Calu3 (cell line): Measurements from ENCODE around the gene PTPRG. TPM values are rescaled to one million over a fixed set of nuclear protein-coding genes. Genes with fewer than 3 reads are reported as not detected.

Experiments used
- BruUV-seq: library from RNA; stranded (reverse); fragments of 400-500 nt; replicated peaks from 2 replicates; lab custom pipeline; 2021; lab: Mats Ljungman, UMichigan
- CTCF ChIA-PET: fragments of 300-600 bp; sonication (Branson Sonifier 250); formaldehyde crosslinking; loops from one replicate; lab custom pipeline; 2022; ENCODE audit warnings: antibody characterized with exemption; lab: Charles Lee
- DNase-seq: peaks from one replicate; pipeline ENCODE4 v3.0.0; 2022
- H3K27ac Mint-ChIP-seq: one replicate; pipeline ENCODE4 v1.8.0; 2022; ENCODE audit warnings: mixed read lengths; ENCODE audit not compliant: unreplicated experiment
- H3K27me3 Mint-ChIP-seq: one replicate; pipeline ENCODE4 v1.8.0; 2022; ENCODE audit warnings: mixed read lengths; ENCODE audit not compliant: unreplicated experiment
- H3K36me3 Mint-ChIP-seq: one replicate; pipeline ENCODE4 v1.8.0; 2022; ENCODE audit warnings: mild to moderate bottlenecking, moderate library complexity, mixed read lengths; ENCODE audit not compliant: insufficient read depth, unreplicated experiment
- H3K4me1 Mint-ChIP-seq: one replicate; pipeline ENCODE4 v1.8.0; 2022; ENCODE audit warnings: mild to moderate bottlenecking, low read depth, mixed read lengths; ENCODE audit not compliant: unreplicated experiment
- H3K4me3 Mint-ChIP-seq: one replicate; pipeline ENCODE4 v1.8.0; 2022; ENCODE audit warnings: mild to moderate bottlenecking, low read depth, moderate library complexity, mixed read lengths; ENCODE audit not compliant: unreplicated experiment
- H3K9me3 Mint-ChIP-seq: one replicate; pipeline ENCODE4 v1.8.0; 2022; ENCODE audit warnings: low read depth, mixed read lengths; ENCODE audit not compliant: unreplicated experiment
- CTCF ChIP-seq: fragments of 200-600 bp; IDR thresholded peaks from one replicate; pipeline ENCODE4 v1.8.0; 2022; ENCODE audit warnings: antibody characterized with exemption; ENCODE audit not compliant: unreplicated experiment
- intact Hi-C: fragments of 100-400 bp; cut with micrococcal nuclease; formaldehyde crosslinking; loops from one replicate; pipeline ENCODE4 v1.10.0; 2022; ENCODE audit not compliant: unreplicated experiment
- total RNA-seq: library from RNA; stranded (reverse); gene quantifications from 2 replicates; pipeline ENCODE4 v1.2.3, GENCODE V29; 2022

The PTPRG gene
- total RNA-seq, 1 experiment from 2014 or later = 0.35 TPM

- intact Hi-C loops = no loop called here
- H3K9me3 Mint-ChIP-seq = peaks cover 2% of the 10 kb centered on the region
- CTCF ChIA-PET = interaction anchor here (0.5 to 0.7 kb wide), 2 partner anchors 166 to 1003 kb away, joined by 3 to 6 read pairs; no protein-coding TSS in a partner anchor
- H3K27ac Mint-ChIP-seq = no peak overlapping the region
- H3K36me3 Mint-ChIP-seq = no peaks in the 10 kb centered on the region
- TF ChIP-seq CTCF = no peak
- H3K27me3 Mint-ChIP-seq = no peaks in the 10 kb centered on the region
- no peaks in the 10 kb centered on the region for H3K4me1 Mint-ChIP-seq
- no peak overlapping the region for H3K4me3 Mint-ChIP-seq
- no TSS peak for BruUV-seq
- no peak for DNase-seq
These were observed 625.7 kb downstream of the PTPRG start for GRCh38 chr3:62187022-62187431.

- H3K4me1 Mint-ChIP-seq = no peaks in the 10 kb centered on the region
These were observed 627.5 kb downstream of the PTPRG start for GRCh38 chr3:62188681-62189375.

GRCh38 chr3:62189376-62189698, 628.0 kb downstream of the PTPRG start:
- Mint-ChIP-seq H3K9me3 (peaks cover 2% of the 10 kb centered on the region), H3K27ac (no peak overlapping the region), H3K4me1 (no peaks in the 10 kb centered on the region), H3K36me3 (no peaks in the 10 kb centered on the region), H3K4me3 (no peak overlapping the region), H3K27me3 (no peaks in the 10 kb centered on the region)
- no peak for TF ChIP-seq CTCF
- CTCF ChIA-PET = no interaction called here
- no peak for DNase-seq
- intact Hi-C loops = no loop called here
- no TSS peak for BruUV-seq

More at GRCh38 chr3:62188681-62189375, 627.5 kb downstream of the PTPRG start:
- peak; percentile 64 for DNase-seq
- Mint-ChIP-seq H3K27ac (no peak overlapping the region), H3K4me3 (peak overlapping the region; percentile 37), H3K27me3 (no peaks in the 10 kb centered on the region), H3K36me3 (no peaks in the 10 kb centered on the region), H3K9me3 (peaks cover 2% of the 10 kb centered on the region)
- TF ChIP-seq CTCF = peak; percentile 34
- CTCF ChIA-PET = no interaction called here
- intact Hi-C loops = loop anchor here (1.0 kb wide), 1 partner anchor 331 kb away; no protein-coding TSS in a partner anchor
- no TSS peak for BruUV-seq

GRCh38 chr3:62192891-62193290, 631.5 kb downstream of the PTPRG start:
- no peak overlapping the region for H3K27ac Mint-ChIP-seq
- CTCF ChIA-PET = no interaction called here
- H3K36me3 Mint-ChIP-seq = no peaks in the 10 kb centered on the region
- no peaks in the 10 kb centered on the region for H3K9me3 Mint-ChIP-seq
- H3K27me3 Mint-ChIP-seq = no peaks in the 10 kb centered on the region
- no peaks in the 10 kb centered on the region for H3K4me1 Mint-ChIP-seq
- TF ChIP-seq CTCF = no peak
- intact Hi-C loops = no loop called here
- BruUV-seq = no TSS peak
- no peak overlapping the region for H3K4me3 Mint-ChIP-seq
- DNase-seq = no peak
